A673 (cell line): Measurements from ENCODE around the gene KRTAP4-6. TPM values are rescaled to one million over a fixed set of nuclear protein-coding genes. Genes with fewer than 3 reads are reported as not detected.
"Not testable (repeated sequence)": the region's sequence is repeated elsewhere in the genome, so short reads cannot be mapped to it uniquely, and the experiment has no call there.

Source experiments
- BruUV-seq: library from RNA; stranded (reverse); fragments of 400-500 nt; replicated peaks from 2 replicates; lab custom pipeline; 2021; lab: Mats Ljungman, UMichigan
- CTCF ChIA-PET: fragments of 300-600 bp; sonication (Branson Sonifier 250); formaldehyde crosslinking; loops from one replicate; lab custom pipeline; 2022; ENCODE audit warnings: antibody characterized with exemption; lab: Charles Lee
- POLR2A ChIA-PET: fragments of 300-600 bp; sonication (Branson Sonifier 250); formaldehyde crosslinking; loops from one replicate; lab custom pipeline; 2022; ENCODE audit warnings: antibody characterized with exemption; ENCODE audit not compliant: low non-redundant PET; lab: Charles Lee
- DNase-seq: peaks from one replicate; pipeline ENCODE4 v3.0.0-alpha.2; 2015; ENCODE audit warnings: low spot score
- H3K27ac ChIP-seq: fragments of 200-600 bp; sonication (generic); 2 replicates; pipeline ENCODE4 v1.5.1; 2016; ENCODE audit warnings: mixed run types, low read depth, mild to moderate bottlenecking, mixed read lengths, antibody characterized with exemption, low read length; ENCODE audit not compliant: poor library complexity, severe bottlenecking
- H3K27me3 ChIP-seq: fragments of 200-600 bp; sonication (generic); replicated peaks from 2 replicates; pipeline ENCODE4 v1.6.1; 2017; ENCODE audit warnings: mixed run types, low read depth, mild to moderate bottlenecking, mixed read lengths, antibody characterized with exemption, low read length; ENCODE audit not compliant: insufficient read depth, poor library complexity
- H3K36me3 ChIP-seq: fragments of 200-600 bp; sonication (generic); 2 replicates; pipeline ENCODE4 v1.6.1; 2016; ENCODE audit warnings: mixed run types, mild to moderate bottlenecking, mixed read lengths, antibody characterized with exemption, low read length; ENCODE audit not compliant: insufficient read depth, poor library complexity, severe bottlenecking
- H3K4me1 ChIP-seq: fragments of 200-600 bp; sonication (generic); 2 replicates; pipeline ENCODE4 v1.6.1; 2017; ENCODE audit warnings: mixed run types, mild to moderate bottlenecking, mixed read lengths, antibody characterized with exemption, low read length; ENCODE audit not compliant: insufficient read depth, poor library complexity, severe bottlenecking
- H3K4me3 ChIP-seq: fragments of 200-600 bp; sonication (generic); 2 replicates; pipeline ENCODE4 v1.5.1; 2016; ENCODE audit warnings: low read depth, mixed run types, mild to moderate bottlenecking, mixed read lengths, low read length; ENCODE audit not compliant: poor library complexity, severe bottlenecking
- H3K9me3 ChIP-seq: fragments of 200-600 bp; sonication (generic); 2 replicates; pipeline ENCODE4 v1.6.1; 2016; ENCODE audit warnings: mixed run types, low read depth, mild to moderate bottlenecking, mixed read lengths, antibody characterized with exemption, low read length; ENCODE audit not compliant: poor library complexity, severe bottlenecking
- CTCF ChIP-seq: fragments of 300-800, 200-600 bp; sonication (generic); conservative IDR thresholded peaks from 2 replicates; pipeline ENCODE4 v1.5.1; 2017; ENCODE audit warnings: low read depth, mild to moderate bottlenecking, antibody characterized with exemption, low read length, moderate library complexity, mixed read lengths
- EZH2 ChIP-seq: fragments of 200-600 bp; sonication (generic); IDR thresholded peaks from 2 replicates; pipeline ENCODE4 v1.6.1; 2017; ENCODE audit warnings: borderline replicate concordance, low read depth, mild to moderate bottlenecking, mixed read lengths, antibody characterized with exemption, low read length; ENCODE audit not compliant: poor library complexity, severe bottlenecking
- intact Hi-C: fragments of 100-400 bp; cut with micrococcal nuclease; formaldehyde crosslinking; loops from one replicate; pipeline ENCODE4 v1.10.0; 2022; ENCODE audit not compliant: unreplicated experiment
- total RNA-seq: library from RNA; stranded (reverse); gene quantifications from 2 replicates; pipeline ENCODE4 v1.2.3, GENCODE V29; 2021

Gene KRTAP4-6
- total RNA-seq, 1 experiment from 2014 or later: not detected

- CTCF ChIA-PET: no interaction called here
Observed at GRCh38 chr17:41163828-41164227, 23.5 kb upstream of the KRTAP4-6 start.

GRCh38 chr17:41160648-41161047, 20.3 kb upstream of the KRTAP4-6 start, which contains the start of gene KRTAP4-4:
Gene KRTAP4-4, minus strand, starts transcription at chr17:41160748. Its CDS starts 57 bp downstream, at chr17:41160691.
- no TSS peak for BruUV-seq
- ChIA-PET POLR2A (no interaction called here), CTCF (no interaction called here)
- Histone ChIP-seq H3K27ac (no peak within 1 kb of the TSS), H3K4me1 (no peaks in the 10 kb centered on the region), H3K9me3 (no peaks in the 10 kb centered on the region), H3K4me3 (no peak within 1 kb of the TSS), H3K27me3 (no peaks in the 10 kb centered on the region), H3K36me3 (no peaks in the 10 kb centered on the region)
- TF ChIP-seq EZH2: no peak
- TF ChIP-seq CTCF: no peak
- DNase-seq: no peak
- intact Hi-C loops: no loop called here

More at GRCh38 chr17:41163828-41164227, 23.5 kb upstream of the KRTAP4-6 start:
- H3K4me1 ChIP-seq: no peaks in the 10 kb centered on the region
- BruUV-seq: no TSS peak
- no peak for DNase-seq
- TF ChIP-seq CTCF: no peak
- TF ChIP-seq EZH2: no peak
- H3K36me3 ChIP-seq: no peaks in the 10 kb centered on the region
- H3K4me3 ChIP-seq: no peak overlapping the region
- H3K27ac ChIP-seq: no peak overlapping the region
- H3K27me3 ChIP-seq: no peaks in the 10 kb centered on the region
- POLR2A ChIA-PET: no interaction called here
- no peaks in the 10 kb centered on the region for H3K9me3 ChIP-seq
- intact Hi-C loops: no loop called here

GRCh38 chr17:41160190-41160589, 19.8 kb upstream of the KRTAP4-6 start:
- CTCF ChIA-PET, DNase-seq, H3K9me3 ChIP-seq, BruUV-seq, H3K4me1 ChIP-seq, H3K27me3 ChIP-seq, POLR2A ChIA-PET, intact Hi-C loops, H3K27ac ChIP-seq, H3K4me3 ChIP-seq, H3K36me3 ChIP-seq: not testable (repeated sequence)

- H3K27me3 ChIP-seq: no peaks in the 10 kb centered on the region
- no peaks in the 10 kb centered on the region for H3K9me3 ChIP-seq
- CTCF ChIA-PET: no interaction called here
- intact Hi-C loops: no loop called here
- no peak overlapping the region for H3K4me3 ChIP-seq
- POLR2A ChIA-PET: no interaction called here
- H3K27ac ChIP-seq: peak overlapping the region; percentile 77
- BruUV-seq: no TSS peak
- peak; percentile 27 for DNase-seq
- H3K4me1 ChIP-seq: peaks cover 15% of the 10 kb centered on the region
- H3K36me3 ChIP-seq: no peaks in the 10 kb centered on the region
- TF ChIP-seq CTCF: no peak
- no peak for TF ChIP-seq EZH2
Observed at GRCh38 chr17:41153856-41154255, 13.5 kb upstream of the KRTAP4-6 start.
